ENCODE data around the gene NTNG2. TPM values are rescaled to one million over a fixed set of nuclear protein-coding genes. Genes with fewer than 3 reads are reported as not detected.

NTNG2 gene
- total RNA-seq, 4 donors from 2014 or later: 0.27 to 1.1 TPM; not detected in 2

DNA sequence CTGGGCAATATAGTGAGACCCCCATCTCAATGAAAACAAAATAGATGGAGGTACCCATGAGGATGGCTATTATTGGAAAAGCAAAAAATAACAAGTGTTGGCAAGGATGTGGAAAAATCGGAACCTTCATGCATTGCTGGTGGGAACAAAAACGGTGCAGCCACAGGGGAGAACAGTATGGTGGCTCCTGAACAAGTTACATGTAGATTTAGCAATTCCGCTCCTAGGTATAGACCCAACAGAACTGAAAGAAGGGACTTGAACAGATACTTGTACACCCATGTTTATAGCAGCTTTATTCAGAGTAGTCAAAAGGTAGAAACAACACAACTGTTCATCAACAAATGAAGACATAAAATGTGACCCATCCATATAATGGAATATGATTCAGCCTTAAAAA, 43.0 kb downstream of the NTNG2 start:
- Histone ChIP-seq H3K4me1 (no peaks in the 10 kb centered on the region), H3K4me3 (no peak overlapping the region), H3K36me3 (no peaks in the 10 kb centered on the region), H3K27me3 (peaks cover 36% of the 10 kb centered on the region), H3K9me3 (no peaks in the 10 kb centered on the region), H3K27ac (no peak overlapping the region)
- no peak for TF ChIP-seq POLR2A (IDR thresholded peaks at IDR 0.05)
- no peak for TF ChIP-seq EP300 (IDR thresholded peaks at IDR 0.05; ENCODE audit: low read depth)
- no peak for DNase-seq
- 62 to 92% methylated on average over 2 to 3 of the region's 3 CpGs for WGBS, 2 donors (ENCODE audit: low coverage in 1 of 2)
- in situ Hi-C loops (cut with MboI; ENCODE audit: low pct_ligation_motif_present in 1 of 4, low pct_unique_long_range_greater_than_20kb in 1 of 4, low sequenced_read_pairs in 3 of 4) (no loop called here), intact Hi-C loops (cut with DNase I; ENCODE audit: low total_unique reads) (no loop called here)

DNA sequence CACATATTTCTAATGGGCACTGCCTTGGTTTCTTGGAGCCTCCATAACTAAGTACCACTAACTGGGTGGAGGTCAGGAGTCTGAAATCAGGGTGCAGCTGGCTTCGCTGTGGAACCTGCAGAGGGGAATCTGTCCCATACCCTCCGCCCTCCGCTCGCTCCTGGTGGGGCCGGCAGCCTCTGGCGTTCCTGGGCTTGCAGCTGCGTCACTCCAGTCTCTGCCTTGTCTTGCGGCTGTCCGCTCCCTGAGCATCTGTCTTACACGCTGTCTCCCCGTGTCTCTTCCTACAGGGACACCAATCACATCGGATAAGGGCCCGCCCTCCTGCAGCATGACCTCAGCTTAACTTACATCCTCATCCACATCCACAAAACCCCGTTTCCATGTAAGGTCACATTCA, 45.4 kb downstream of the NTNG2 start:
- Histone ChIP-seq H3K9me3 (no peaks in the 10 kb centered on the region), H3K4me1 (no peaks in the 10 kb centered on the region), H3K27me3 (peaks cover 14% of the 10 kb centered on the region), H3K36me3 (no peaks in the 10 kb centered on the region), H3K4me3 (no peak overlapping the region), H3K27ac (no peak overlapping the region)
- no peak for DNase-seq
- WGBS, 2 donors (ENCODE audit: low coverage in 1 of 2): 78 to 97% methylated on average over 6 to 14 of the region's 14 CpGs
- in situ Hi-C loops (cut with MboI; ENCODE audit: low pct_ligation_motif_present in 1 of 4, low pct_unique_long_range_greater_than_20kb in 1 of 4, low sequenced_read_pairs in 3 of 4) (no loop called here), intact Hi-C loops (cut with DNase I; ENCODE audit: low total_unique reads) (no loop called here)
- TF ChIP-seq POLR2A (IDR thresholded peaks at IDR 0.05) (no peak), POLR2AphosphoS5 (IDR thresholded peaks at IDR 0.05) (no peak), EP300 (IDR thresholded peaks at IDR 0.05; ENCODE audit: low read depth) (no peak)
- TF ChIP-seq, protein P1, sequence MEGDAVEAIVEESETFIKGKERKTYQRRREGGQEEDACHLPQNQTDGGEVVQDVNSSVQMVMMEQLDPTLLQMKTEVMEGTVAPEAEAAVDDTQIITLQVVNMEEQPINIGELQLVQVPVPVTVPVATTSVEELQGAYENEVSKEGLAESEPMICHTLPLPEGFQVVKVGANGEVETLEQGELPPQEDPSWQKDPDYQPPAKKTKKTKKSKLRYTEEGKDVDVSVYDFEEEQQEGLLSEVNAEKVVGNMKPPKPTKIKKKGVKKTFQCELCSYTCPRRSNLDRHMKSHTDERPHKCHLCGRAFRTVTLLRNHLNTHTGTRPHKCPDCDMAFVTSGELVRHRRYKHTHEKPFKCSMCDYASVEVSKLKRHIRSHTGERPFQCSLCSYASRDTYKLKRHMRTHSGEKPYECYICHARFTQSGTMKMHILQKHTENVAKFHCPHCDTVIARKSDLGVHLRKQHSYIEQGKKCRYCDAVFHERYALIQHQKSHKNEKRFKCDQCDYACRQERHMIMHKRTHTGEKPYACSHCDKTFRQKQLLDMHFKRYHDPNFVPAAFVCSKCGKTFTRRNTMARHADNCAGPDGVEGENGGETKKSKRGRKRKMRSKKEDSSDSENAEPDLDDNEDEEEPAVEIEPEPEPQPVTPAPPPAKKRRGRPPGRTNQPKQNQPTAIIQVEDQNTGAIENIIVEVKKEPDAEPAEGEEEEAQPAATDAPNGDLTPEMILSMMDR (IDR thresholded peaks at IDR 0.05): no peak

DNA sequence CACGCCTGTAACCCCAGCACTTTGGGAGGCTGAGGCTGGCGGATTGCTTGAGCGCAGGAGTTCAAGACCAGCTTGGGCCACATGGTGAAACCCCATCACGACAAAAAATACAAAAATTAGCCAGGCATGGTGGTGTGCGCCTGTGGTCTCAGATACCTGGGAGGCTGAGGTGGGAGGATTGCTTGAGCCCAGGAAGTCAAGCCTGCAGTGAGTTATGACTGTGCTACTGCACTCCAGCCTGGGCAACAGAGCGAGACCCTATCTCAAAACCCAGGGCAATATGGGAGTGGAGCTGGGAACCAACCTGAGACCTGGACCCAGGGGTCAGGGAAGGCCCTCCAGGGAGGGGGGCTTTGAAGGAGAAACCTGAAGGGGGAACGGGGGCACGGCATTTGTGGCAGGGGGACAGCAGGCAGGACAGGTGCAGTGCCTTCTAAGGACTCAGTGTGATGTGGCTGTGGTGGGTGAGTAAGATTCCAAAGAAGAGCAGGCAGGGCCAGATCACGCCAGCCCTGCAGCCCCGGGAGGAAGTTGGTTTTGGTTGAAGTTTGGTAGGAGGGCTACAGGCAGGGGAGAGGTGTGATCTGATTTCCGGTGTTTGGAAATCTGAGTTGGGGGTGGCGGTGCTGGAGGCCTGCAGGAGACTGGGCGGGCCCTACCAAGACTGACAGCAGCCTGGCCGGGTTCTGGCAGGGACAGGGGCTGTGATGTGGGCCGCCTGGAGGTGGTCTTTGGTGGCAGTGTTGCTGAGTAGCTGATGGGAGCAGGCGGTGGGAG, 46.2 kb downstream of the NTNG2 start:
- Histone ChIP-seq H3K4me1 (no peaks in the 10 kb centered on the region), H3K27me3 (peaks cover 7% of the 10 kb centered on the region), H3K9me3 (no peaks in the 10 kb centered on the region), H3K36me3 (no peaks in the 10 kb centered on the region), H3K27ac (no peak overlapping the region), H3K4me3 (no peak overlapping the region)
- no peak for DNase-seq
- intact Hi-C loops (cut with DNase I; ENCODE audit: low total_unique reads): no loop called here
- in situ Hi-C loops (cut with MboI; ENCODE audit: low pct_ligation_motif_present in 1 of 4, low pct_unique_long_range_greater_than_20kb in 1 of 4, low sequenced_read_pairs in 3 of 4): no loop called here
- WGBS, 2 donors (ENCODE audit: low coverage in 1 of 2): 54 to 74% methylated on average over 10 to 16 of the region's 16 CpGs
- TF ChIP-seq, protein P1 (IDR thresholded peaks at IDR 0.05): no peak
- TF ChIP-seq POLR2AphosphoS5 (IDR thresholded peaks at IDR 0.05) (no peak), EP300 (IDR thresholded peaks at IDR 0.05; ENCODE audit: low read depth) (no peak), POLR2A (IDR thresholded peaks at IDR 0.05) (no peak)

DNA sequence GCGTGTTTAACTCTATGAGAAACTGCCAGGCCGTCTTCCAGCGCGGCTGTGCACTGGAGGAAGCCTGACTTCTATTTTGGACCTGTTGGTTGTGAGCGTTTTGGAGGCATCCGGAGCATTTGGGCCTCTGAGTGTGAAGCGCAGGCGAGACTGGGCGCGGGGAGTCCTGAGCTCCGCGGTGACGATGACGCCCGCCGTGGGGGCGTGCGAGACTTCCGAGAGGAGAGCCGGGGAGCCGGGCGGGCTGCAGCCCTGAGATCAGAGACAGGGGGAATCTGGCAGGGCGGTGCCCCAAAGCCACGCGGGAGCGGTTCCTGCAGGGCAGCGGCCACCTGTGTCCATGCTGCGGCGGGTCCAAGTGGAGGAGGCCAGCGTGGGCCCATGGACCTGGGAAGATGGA, 47.4 kb downstream of the NTNG2 start:
- in situ Hi-C loops (cut with MboI; ENCODE audit: low pct_ligation_motif_present in 1 of 4, low pct_unique_long_range_greater_than_20kb in 1 of 4, low sequenced_read_pairs in 3 of 4): no loop called here
- no peak overlapping the region for H3K27ac ChIP-seq
- intact Hi-C loops (cut with DNase I; ENCODE audit: low total_unique reads): no loop called here
- no peaks in the 10 kb centered on the region for H3K36me3 ChIP-seq
- no peak for DNase-seq
- 88% methylated on average over 30 of the region's 30 CpGs; no CpG with 5 or more reads in 1 of the 2 donors for WGBS, 2 donors (ENCODE audit: low coverage in 1 of 2)
- no peak overlapping the region for H3K4me3 ChIP-seq
- no peaks in the 10 kb centered on the region for H3K27me3 ChIP-seq
- no peaks in the 10 kb centered on the region for H3K9me3 ChIP-seq
- TF ChIP-seq POLR2A (IDR thresholded peaks at IDR 0.05) (no peak), POLR2AphosphoS5 (IDR thresholded peaks at IDR 0.05) (no peak), EP300 (IDR thresholded peaks at IDR 0.05; ENCODE audit: low read depth) (no peak)
- TF ChIP-seq, protein P1 (IDR thresholded peaks at IDR 0.05): no peak
- no peaks in the 10 kb centered on the region for H3K4me1 ChIP-seq

Measured in transverse colon (tissue), 4 donors.